ENCODE measurements around the gene PRF1. TPM values are rescaled to one million over a fixed set of nuclear protein-coding genes. Genes with fewer than 3 reads are reported as not detected.

PRF1 gene
- total RNA-seq, 2 donors from 2014 or later: 16.5 to 18.0 TPM

- H3K4me1 Mint-ChIP-seq: peaks cover 2% of the 10 kb centered on the region
- H3K4me3 Mint-ChIP-seq: no peak overlapping the region
- H3K9me3 ChIP-seq (ENCODE audit: control insufficient read depth, low read length, poor library complexity, severe bottlenecking): no peaks in the 10 kb centered on the region
- peaks cover 11% of the 10 kb centered on the region for H3K27me3 Mint-ChIP-seq
- H3K27ac Mint-ChIP-seq: no peak overlapping the region
- ATAC-seq: no peak
- H3K36me3 Mint-ChIP-seq (ENCODE audit: low read depth): no peaks in the 10 kb centered on the region
- DNase-seq: no peak
Measured at GRCh38 chr10:70551971-70552422, 50.5 kb downstream of the PRF1 start.

- no peak for ATAC-seq
- Mint-ChIP-seq H3K4me1 (peaks cover 2% of the 10 kb centered on the region), H3K36me3 (ENCODE audit: low read depth) (no peaks in the 10 kb centered on the region), H3K27ac (no peak overlapping the region), H3K27me3 (peaks cover 11% of the 10 kb centered on the region), H3K4me3 (no peak overlapping the region)
- no peak for DNase-seq
- H3K9me3 ChIP-seq (ENCODE audit: control insufficient read depth, low read length, poor library complexity, severe bottlenecking): no peaks in the 10 kb centered on the region
Measured at GRCh38 chr10:70551466-70551865, 51.1 kb downstream of the PRF1 start.

DNA sequence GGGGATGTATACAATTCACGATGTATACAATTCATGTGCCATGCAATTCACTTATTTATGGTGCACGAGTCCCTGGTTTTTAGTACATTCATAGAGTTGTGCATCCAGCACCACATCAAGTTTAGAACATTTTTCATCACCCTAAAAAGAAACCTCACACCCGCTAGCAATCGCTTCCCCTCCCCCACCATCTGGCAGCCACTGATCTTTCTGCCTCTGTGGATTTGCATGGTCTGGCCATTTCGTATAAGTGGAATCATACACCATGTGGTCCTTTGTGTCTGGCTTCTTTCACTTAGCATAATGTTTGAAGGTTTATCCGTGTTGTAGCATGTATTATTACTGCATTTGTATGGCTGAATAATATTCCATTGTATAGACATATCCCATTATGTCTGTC lies 52.1 kb downstream of the PRF1 start:
- Mint-ChIP-seq H3K4me1 (peaks cover 2% of the 10 kb centered on the region), H3K27me3 (peaks cover 11% of the 10 kb centered on the region), H3K4me3 (no peak overlapping the region), H3K36me3 (ENCODE audit: low read depth) (no peaks in the 10 kb centered on the region), H3K27ac (no peak overlapping the region)
- ATAC-seq: no peak
- DNase-seq: no peak
- no peaks in the 10 kb centered on the region for H3K9me3 ChIP-seq (ENCODE audit: control insufficient read depth, low read length, poor library complexity, severe bottlenecking)

DNA sequence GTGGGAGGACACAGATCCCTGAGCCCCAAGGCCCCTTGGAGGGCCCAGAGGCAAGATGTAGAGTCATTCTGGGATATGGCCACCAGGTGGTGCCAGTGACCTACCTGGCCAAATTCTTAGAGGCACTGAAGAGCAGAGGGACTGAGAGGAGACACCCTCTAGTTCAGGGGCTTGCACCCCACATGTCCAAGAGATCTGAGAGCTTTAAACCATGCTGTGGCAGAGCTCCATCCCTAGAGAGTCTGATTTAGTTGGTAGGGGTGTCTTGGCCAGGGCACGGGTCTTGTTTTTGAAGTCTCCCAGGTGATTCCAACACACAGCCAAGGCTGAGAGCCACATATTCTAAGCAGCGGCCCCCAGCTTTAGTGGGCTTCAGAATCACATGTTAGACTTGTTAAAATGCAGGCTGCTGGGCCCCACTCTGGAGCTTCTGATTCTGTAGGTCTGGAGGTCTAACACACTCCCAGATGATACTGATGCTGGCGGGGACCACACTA lies 52.5 kb downstream of the PRF1 start:
- H3K4me1 Mint-ChIP-seq: peaks cover 2% of the 10 kb centered on the region
- peaks cover 11% of the 10 kb centered on the region for H3K27me3 Mint-ChIP-seq
- no peak overlapping the region for H3K4me3 Mint-ChIP-seq
- no peak overlapping the region for H3K27ac Mint-ChIP-seq
- H3K36me3 Mint-ChIP-seq (ENCODE audit: low read depth): no peaks in the 10 kb centered on the region
- ATAC-seq: peak; percentile 84
- no peaks in the 10 kb centered on the region for H3K9me3 ChIP-seq (ENCODE audit: control insufficient read depth, low read length, poor library complexity, severe bottlenecking)
- peak; percentile 43 to 58 (median 45) for DNase-seq

- Mint-ChIP-seq H3K27ac (no peak overlapping the region), H3K36me3 (ENCODE audit: low read depth) (no peaks in the 10 kb centered on the region), H3K4me3 (no peak overlapping the region), H3K4me1 (peaks cover 2% of the 10 kb centered on the region), H3K27me3 (peaks cover 11% of the 10 kb centered on the region)
- no peaks in the 10 kb centered on the region for H3K9me3 ChIP-seq (ENCODE audit: control insufficient read depth, low read length, poor library complexity, severe bottlenecking)
- peak; percentile 20 for ATAC-seq
- no peak for DNase-seq
Measured at GRCh38 chr10:70549351-70549961, 53.1 kb downstream of the PRF1 start.

Other genes starting within 250 kb of the PRF1 start
- gene LRRC20, start 220.1 kb downstream of the PRF1 start, total RNA-seq: 1 to 10 TPM; 1.9 to 2.5 TPM
- gene EIF4EBP2, start 198.6 kb downstream of the PRF1 start, total RNA-seq: 10 to 100 TPM; 44.2 to 49.5 TPM
- not detected for gene NODAL, start 161.1 kb downstream of the PRF1 start, total RNA-seq
- gene PALD1, start 124.0 kb downstream of the PRF1 start, total RNA-seq: under 1 TPM; 0.07 to 0.13 TPM
- gene ADAMTS14, start 69.8 kb upstream of the PRF1 start, total RNA-seq: not detected
- gene TBATA, start 182.6 kb upstream of the PRF1 start, total RNA-seq: not detected
- gene SGPL1, start 213.2 kb upstream of the PRF1 start, total RNA-seq: 10 to 100 TPM; 21.5 to 22.8 TPM

Measured in T-helper 17 cell (primary cell).